HFFc6 (cell line): Measurements from ENCODE around the gene DEGS2. TPM values are rescaled to one million over a fixed set of nuclear protein-coding genes. Genes with fewer than 3 reads are reported as not detected.

ENCODE experiments used
- DNase-seq: peaks from one replicate; pipeline ENCODE4 v3.0.0-alpha.2; 2018
- H3K27ac Mint-ChIP-seq: 2 replicates; pipeline ENCODE4 v1.8.0; 2020; ENCODE audit warnings: mild to moderate bottlenecking, mixed read lengths
- H3K27me3 Mint-ChIP-seq: 2 replicates; pipeline ENCODE4 v1.8.0; 2021; ENCODE audit warnings: mild to moderate bottlenecking, moderate library complexity, mixed read lengths; ENCODE audit not compliant: insufficient read depth
- H3K36me3 Mint-ChIP-seq: 2 replicates; pipeline ENCODE4 v1.8.0; 2021; ENCODE audit warnings: low read depth, mixed read lengths
- H3K4me1 Mint-ChIP-seq: 2 replicates; pipeline ENCODE4 v1.8.0; 2020; ENCODE audit warnings: low read depth, mixed read lengths
- H3K4me3 Mint-ChIP-seq: 2 replicates; pipeline ENCODE4 v1.8.0; 2020; ENCODE audit warnings: mild to moderate bottlenecking, moderate library complexity, mixed read lengths
- H3K9me3 Mint-ChIP-seq: 2 replicates; pipeline ENCODE4 v1.8.0; 2020; ENCODE audit warnings: mild to moderate bottlenecking, mixed read lengths
- total RNA-seq, 6 experiments: library from RNA; stranded (reverse); fragmentation: NEBNext Ultra II Directional; extraction: Animal tissue kit (Norgen Biotek cat#: 25700); gene quantifications; 2 replicates in 1 of 6; 3 replicates in 5 of 6; pipeline ENCODE4 v1.2.3, GENCODE V29; 2021
- TF ChIP-seq, protein P1 (sequence below): fragments of 200-600 bp; sonication (generic); IDR thresholded peaks from 2 replicates; pipeline ENCODE4 v1.5.0; 2021; ENCODE audit warnings: antibody characterized with exemption, mild to moderate bottlenecking

Gene DEGS2
- total RNA-seq, 6 experiments from 2014 or later: not detected

GRCh38 chr14:100111931-100112704, 47.3 kb downstream of the DEGS2 start:
- TF ChIP-seq, protein P1, sequence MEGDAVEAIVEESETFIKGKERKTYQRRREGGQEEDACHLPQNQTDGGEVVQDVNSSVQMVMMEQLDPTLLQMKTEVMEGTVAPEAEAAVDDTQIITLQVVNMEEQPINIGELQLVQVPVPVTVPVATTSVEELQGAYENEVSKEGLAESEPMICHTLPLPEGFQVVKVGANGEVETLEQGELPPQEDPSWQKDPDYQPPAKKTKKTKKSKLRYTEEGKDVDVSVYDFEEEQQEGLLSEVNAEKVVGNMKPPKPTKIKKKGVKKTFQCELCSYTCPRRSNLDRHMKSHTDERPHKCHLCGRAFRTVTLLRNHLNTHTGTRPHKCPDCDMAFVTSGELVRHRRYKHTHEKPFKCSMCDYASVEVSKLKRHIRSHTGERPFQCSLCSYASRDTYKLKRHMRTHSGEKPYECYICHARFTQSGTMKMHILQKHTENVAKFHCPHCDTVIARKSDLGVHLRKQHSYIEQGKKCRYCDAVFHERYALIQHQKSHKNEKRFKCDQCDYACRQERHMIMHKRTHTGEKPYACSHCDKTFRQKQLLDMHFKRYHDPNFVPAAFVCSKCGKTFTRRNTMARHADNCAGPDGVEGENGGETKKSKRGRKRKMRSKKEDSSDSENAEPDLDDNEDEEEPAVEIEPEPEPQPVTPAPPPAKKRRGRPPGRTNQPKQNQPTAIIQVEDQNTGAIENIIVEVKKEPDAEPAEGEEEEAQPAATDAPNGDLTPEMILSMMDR: no peak
- no peak overlapping the region for H3K4me3 Mint-ChIP-seq
- no peaks in the 10 kb centered on the region for H3K36me3 Mint-ChIP-seq
- no peaks in the 10 kb centered on the region for H3K9me3 Mint-ChIP-seq
- peaks cover 25% of the 10 kb centered on the region for H3K27me3 Mint-ChIP-seq
- no peak for DNase-seq
- peaks cover 14% of the 10 kb centered on the region for H3K4me1 Mint-ChIP-seq
- H3K27ac Mint-ChIP-seq: no peak overlapping the region

DNA sequence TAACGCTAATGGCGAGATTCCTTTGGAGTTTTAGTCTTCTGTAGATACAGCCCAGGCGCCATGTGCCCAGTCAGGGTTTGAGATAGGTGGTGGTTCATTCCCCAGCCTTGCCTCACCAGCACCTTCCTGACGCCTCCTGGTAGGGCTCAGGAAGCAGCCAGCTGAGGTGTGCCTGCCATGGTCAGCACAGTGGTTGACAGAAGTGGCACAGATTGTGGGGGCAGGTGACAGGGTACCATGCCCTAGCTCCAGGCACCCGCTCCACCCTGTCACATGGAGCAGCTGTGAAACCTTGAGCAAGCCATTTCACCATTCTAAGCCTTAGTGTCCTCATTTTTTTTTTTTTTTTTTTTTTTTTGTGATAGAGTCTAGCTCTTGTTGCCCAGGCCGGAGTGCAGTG, 48.6 kb downstream of the DEGS2 start:
- H3K36me3 Mint-ChIP-seq: no peaks in the 10 kb centered on the region
- H3K4me1 Mint-ChIP-seq: peaks cover 14% of the 10 kb centered on the region
- no peak overlapping the region for H3K4me3 Mint-ChIP-seq
- H3K27me3 Mint-ChIP-seq: peaks cover 21% of the 10 kb centered on the region
- TF ChIP-seq, protein P1: no peak
- no peak overlapping the region for H3K27ac Mint-ChIP-seq
- no peak for DNase-seq
- no peaks in the 10 kb centered on the region for H3K9me3 Mint-ChIP-seq

GRCh38 chr14:100109594-100109955, 49.9 kb downstream of the DEGS2 start:
- Mint-ChIP-seq H3K9me3 (no peaks in the 10 kb centered on the region), H3K4me3 (no peak overlapping the region), H3K27me3 (peaks cover 17% of the 10 kb centered on the region), H3K36me3 (no peaks in the 10 kb centered on the region), H3K4me1 (peaks cover 17% of the 10 kb centered on the region), H3K27ac (no peak overlapping the region)
- TF ChIP-seq, protein P1: no peak
- no peak for DNase-seq

- Mint-ChIP-seq H3K36me3 (no peaks in the 10 kb centered on the region), H3K9me3 (no peaks in the 10 kb centered on the region), H3K4me3 (no peak overlapping the region), H3K27me3 (peaks cover 16% of the 10 kb centered on the region), H3K4me1 (peaks cover 23% of the 10 kb centered on the region), H3K27ac (no peak overlapping the region)
- TF ChIP-seq, protein P1: no peak
- no peak for DNase-seq
Observed at GRCh38 chr14:100108840-100109593, 50.4 kb downstream of the DEGS2 start.

DNA sequence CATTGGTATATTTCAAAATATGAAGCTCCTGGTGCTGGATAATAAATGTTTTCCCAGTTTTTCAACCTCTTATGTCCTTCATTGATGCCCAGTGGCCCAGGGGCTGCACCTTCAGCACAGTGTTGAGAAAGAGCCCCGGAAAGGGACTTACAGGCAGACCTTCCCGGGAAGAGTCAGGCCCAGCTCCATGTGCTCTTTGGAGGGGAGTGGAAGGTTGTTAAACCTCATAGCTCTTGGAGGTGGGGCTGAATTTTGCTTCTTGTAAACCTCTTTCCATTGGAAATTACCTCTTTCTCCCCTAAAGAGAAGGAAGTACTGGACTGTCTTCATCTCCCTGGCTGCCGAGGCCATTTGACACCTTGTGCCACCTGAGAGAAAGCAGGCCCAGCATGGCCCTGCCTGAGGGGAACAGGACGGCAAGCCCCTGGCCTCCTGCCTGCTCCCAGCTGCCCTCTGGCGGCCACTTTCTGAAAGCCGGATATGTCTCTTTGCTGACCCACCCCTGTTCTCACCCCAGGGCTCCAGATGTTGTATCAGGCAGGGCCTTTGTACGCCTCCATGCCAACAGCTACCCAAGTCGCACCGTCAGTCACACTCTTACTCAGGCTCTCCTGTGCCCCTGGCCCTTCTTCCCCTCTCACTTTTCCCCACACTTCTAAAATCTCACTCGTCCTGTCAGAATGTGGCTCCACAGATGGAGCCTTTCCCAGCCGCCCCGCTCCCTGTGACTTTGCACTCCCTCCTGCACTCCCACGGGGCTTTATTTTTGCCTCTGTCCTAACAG, 51.2 kb downstream of the DEGS2 start:
- peak; percentile 36 for DNase-seq
- H3K27ac Mint-ChIP-seq: no peak overlapping the region
- H3K4me1 Mint-ChIP-seq: peaks cover 31% of the 10 kb centered on the region
- H3K27me3 Mint-ChIP-seq: peaks cover 14% of the 10 kb centered on the region
- H3K9me3 Mint-ChIP-seq: no peaks in the 10 kb centered on the region
- no peaks in the 10 kb centered on the region for H3K36me3 Mint-ChIP-seq
- TF ChIP-seq, protein P1: peak; percentile 95
- H3K4me3 Mint-ChIP-seq: no peak overlapping the region
